Loucy (cell line): ENCODE measurements around the gene LCOR.

Source experiments
- EZH2phosphoT487 ChIP-seq: fragments of 200-600 bp; IDR thresholded peaks from 2 replicates; pipeline ENCODE4 v1.6.1; 2018; ENCODE audit warnings: antibody characterized with exemption, mild to moderate bottlenecking, moderate library complexity, borderline replicate concordance
- TF ChIP-seq, protein P1 (sequence below): fragments of 200-600 bp; sonication (generic); conservative IDR thresholded peaks from 2 replicates; pipeline ENCODE4 v1.5.1; 2014; ENCODE audit warnings: mild to moderate bottlenecking, antibody characterized with exemption, low read length

DNA sequence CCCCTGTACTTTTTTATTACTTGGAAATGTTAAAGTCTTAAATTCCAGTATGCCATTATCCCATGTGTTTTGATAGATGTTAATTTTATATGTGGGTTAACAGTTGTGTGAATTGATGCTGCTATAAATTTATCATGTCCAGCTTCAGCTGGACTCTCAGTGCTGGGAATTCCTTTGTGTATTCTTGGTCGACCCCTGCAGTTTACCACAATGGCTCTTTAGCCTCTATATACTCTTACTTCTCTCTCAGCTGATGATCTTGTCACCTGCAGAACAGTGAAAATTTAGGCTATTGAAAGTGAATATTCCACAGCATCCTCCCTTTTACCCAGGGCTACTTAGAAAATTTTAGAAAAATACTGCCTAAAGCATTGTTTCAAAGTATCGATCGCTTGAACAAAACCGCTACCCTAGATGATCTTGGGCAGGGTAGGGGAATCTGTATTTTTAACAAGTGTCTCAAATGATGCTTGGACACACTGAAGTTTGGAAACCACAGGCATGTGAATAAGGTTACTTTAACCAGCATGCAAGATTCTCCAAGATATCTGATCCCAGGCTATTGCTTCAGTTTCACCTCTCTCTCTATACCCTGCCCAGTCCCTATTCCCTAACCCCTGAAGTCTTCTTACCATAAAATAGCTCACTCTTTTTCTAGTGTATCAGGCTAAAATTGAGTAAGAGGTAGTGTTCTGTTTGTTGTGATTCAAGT is 25.4 kb downstream of the LCOR start:
- TF ChIP-seq, protein P1, sequence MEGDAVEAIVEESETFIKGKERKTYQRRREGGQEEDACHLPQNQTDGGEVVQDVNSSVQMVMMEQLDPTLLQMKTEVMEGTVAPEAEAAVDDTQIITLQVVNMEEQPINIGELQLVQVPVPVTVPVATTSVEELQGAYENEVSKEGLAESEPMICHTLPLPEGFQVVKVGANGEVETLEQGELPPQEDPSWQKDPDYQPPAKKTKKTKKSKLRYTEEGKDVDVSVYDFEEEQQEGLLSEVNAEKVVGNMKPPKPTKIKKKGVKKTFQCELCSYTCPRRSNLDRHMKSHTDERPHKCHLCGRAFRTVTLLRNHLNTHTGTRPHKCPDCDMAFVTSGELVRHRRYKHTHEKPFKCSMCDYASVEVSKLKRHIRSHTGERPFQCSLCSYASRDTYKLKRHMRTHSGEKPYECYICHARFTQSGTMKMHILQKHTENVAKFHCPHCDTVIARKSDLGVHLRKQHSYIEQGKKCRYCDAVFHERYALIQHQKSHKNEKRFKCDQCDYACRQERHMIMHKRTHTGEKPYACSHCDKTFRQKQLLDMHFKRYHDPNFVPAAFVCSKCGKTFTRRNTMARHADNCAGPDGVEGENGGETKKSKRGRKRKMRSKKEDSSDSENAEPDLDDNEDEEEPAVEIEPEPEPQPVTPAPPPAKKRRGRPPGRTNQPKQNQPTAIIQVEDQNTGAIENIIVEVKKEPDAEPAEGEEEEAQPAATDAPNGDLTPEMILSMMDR: no peak
- TF ChIP-seq EZH2phosphoT487: no peak
